Central memory CD4-positive, alpha-beta T cell (primary cell): Measurements from ENCODE around the gene MYEOV.
A peak's percentile ranks its signal among the peaks of the same experiment; 100 is the strongest.

Source experiments
- DNase-seq: peaks from one replicate; pipeline ENCODE4 v3.0.0; 2022

Gene MYEOV

DNA sequence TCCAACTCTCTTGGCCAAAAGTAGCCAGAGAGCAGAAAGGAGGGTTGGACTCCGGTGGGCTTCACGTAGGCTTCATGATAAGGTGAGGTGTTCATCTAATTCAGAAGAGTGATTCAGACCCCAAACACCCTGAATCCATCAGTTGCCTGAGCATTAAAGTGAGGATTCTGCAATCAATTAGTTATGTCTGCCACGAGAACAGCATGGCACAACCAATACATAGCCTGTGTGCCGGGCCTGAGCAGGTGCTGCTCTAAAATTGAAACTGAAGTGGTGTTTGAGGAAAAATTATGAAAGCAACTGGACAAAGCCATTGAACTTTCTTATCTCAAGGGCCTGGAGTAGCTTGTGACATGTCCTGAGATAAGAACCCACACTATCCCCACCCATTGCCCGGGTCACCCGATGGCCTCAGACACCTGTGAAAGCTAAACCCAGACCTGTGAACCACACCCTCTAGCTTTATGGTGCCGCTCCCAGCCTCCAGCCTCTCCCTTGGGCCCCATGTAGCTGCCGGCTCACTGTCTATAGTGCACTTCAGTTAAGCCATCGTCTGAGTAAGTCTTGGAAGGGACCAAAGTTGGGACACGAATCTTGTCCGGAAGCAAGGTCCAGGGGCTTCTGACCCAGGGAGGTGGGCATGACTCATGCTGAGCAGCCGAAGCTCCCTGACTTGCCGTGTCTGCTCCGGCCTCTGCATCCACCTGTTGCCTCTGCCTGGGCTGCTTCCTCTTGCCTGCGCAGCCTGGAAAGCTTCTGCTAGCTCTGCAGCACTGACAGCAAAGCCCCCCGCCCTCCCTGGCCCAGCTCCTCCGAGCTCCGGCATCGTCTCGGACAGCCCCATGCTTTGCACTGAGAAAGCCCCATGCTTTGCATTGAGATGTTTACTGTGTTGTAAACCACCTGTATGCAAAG is 5.7 kb upstream of the MYEOV start:
- no peak for DNase-seq

GRCh38 chr11:69288883-69289242 is 5.1 kb upstream of the MYEOV start:
- DNase-seq, result no peak

- DNase-seq, result no peak
These were observed 3.1 kb upstream of the MYEOV start for GRCh38 chr11:69290806-69291205.

DNA sequence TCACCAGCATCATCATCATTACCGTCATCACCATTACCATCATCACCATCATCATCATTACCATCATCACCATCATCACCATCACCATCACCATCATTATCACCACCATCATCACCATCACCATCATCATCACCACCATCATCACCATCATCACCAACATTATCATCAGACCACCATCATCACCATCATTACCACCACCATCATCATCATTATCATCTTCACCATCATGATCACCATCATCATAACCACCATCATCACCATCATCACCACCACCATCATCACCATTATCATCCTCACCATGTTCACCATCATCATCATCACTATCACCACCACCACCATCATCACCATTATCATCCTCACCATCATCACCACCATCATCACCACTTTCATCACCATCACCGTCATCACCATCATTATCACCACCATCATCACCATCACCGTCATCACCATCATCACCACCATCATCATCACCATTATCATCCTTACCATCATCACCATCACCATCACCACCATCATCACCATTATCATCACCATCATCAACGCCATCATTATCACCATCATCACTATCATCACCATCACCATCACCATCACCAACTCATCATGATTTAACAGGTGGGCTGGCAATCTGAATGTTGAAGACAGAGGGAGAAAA is 2.4 kb upstream of the MYEOV start:
- no peak for DNase-seq

DNA sequence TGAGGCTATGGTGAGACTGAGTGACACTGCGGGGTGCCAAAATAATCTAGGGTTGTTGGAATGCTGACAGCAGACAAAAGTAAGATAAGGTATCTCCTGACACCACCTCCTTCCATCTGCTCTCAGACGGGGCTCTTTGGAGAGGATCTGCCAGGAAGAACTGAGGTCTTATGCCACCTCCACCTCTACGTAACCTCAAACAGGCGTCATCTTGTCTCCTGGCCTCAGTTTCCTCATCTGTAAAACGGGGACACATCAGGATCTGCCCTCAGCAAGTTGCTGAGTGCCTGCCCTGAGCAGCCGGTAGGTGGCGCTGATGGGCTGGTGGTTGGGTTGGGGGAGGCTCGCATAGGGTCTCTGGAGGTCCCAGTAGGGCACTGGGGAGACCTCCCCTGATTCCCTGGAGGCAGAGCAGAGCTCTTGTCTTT is 1.7 kb upstream of the MYEOV start:
- DNase-seq, result peak; percentile 36

DNA sequence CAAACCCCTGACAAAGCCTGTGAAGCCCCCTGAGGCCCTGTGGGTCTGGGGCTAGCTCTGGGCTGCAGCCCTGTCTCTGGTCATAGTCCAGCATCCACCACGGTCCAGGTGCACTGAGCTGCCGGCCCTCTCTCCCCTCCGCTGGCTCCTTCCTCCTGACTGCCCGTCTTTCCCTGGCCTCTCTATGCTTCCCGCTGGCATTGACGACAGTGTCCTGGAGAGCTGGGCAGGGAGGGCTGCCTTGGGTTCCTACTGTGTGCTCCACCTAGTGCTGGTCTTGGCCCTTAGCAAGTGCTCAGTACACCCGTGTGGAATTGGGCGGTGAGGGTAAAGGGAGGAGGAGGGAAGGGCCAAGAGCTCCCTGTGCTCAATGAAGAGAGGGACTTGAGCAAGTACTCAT is 868 bp upstream of the MYEOV start:
- DNase-seq, result no peak

GRCh38 chr11:69294571-69295078 is 670 bp downstream of the MYEOV start:
- DNase-seq, result no peak

DNA sequence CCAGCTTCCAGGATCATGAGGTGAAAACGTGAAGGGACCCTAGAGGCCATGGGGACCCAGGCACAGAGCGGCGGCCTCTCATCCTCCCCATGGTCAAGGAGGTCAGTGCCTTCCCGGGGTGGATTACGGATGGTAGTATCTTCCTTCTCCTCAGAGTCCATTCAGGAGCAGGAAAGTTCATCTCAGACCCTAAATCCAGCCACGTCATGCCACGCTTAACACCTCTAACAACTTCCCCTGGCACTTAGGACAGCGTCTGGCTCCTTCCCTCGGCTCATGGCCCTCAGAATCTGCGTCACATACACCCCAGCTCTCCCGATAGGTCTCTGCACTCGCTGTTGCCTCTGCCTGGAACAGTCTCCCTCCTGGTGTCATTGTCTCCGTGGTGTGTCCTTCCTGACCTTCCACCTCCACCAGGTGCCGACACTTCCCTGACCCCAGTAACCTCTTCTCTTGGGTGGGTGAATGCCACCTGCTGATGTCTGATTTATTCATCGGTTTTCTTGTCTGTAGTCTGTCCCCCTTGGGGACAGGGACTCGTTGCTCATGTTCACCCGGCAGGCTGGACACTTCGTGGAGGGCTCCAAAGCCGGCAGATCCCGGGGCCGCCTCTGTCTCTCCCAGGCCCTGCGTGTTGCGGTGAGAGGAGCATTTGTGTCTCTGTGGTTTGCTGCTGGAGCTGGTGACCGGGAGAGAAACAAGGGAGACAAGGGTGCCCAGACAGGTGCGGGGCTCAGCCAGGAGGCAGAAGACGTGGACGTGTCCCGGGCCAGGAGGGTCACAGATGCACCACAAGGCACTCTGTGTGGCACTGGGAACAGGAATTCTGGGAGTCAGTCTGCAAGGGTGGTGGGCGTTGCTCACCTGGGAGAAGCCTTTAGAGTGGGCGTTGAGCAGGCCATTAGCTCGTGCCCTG is 1.4 kb downstream of the MYEOV start:
- DNase-seq, result no peak

- no peak for DNase-seq
These were observed 2.3 kb downstream of the MYEOV start for GRCh38 chr11:69295995-69296889.

DNA sequence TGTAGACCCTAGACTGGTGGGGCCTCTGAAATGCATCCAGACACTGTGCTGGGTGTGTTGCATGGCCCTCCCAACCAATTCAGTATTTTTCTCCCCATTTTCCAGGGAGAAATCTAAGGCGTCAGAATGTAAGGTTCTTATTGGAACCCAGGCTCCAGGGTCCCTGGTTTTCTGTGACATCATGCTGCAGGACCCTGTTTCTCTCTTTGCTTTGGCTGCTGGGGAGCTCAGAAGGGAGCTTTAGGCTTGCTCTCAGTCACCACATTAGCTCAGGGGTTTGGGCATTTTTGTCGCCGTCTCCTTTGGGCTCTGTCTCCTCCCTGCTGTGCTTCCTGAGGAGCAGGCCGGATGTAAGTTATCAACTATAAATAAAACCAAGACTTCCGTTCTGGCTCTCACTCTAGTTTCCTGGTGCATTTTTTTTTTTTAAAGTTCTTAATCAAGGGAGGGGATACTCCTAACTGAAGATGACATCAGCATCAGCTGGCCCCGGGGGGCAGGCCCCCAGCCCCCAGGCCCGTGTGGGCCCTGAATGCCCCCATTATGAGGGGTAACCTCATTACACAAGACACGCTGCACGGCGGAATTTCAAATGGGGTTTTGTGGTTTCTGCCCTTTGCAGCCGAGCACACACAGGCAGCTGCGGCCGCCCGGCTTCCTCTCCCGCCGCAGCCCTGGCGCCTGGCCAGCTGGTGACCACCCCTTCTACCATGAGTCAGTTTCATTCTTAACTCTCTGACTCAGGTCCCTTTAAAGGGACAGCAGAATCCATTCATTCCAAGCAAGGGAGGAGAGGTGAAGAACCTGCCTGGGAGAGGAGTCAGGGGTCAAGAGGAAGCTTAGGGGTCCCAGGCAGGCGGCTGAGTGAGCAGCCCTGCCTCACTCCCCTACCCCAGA is 3.2 kb downstream of the MYEOV start:
- DNase-seq, result peak; percentile 78

DNA sequence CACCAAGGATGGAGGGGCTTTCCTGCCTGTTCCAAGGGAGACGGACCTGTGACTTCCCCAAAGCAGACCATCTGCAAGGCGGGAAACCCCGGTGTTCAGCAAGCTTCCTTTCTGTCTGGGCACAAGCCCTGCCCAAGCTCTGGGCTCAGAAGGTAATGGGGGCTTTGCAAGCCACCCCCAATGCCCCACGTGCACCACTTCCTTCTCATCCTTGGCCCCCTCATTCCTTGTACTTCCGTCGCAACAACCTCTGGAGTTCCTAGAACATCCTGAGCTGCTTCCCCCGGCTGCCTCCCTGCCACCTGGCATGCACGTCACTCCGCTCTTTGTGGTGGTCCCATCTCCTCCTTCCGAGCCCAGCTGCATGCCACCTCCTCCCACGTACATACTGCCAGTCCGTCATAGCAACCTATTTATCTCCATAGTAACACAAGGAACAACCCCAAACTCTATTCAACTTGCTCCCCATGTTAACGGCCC is 3.9 kb downstream of the MYEOV start:
- DNase-seq, result peak; percentile 56

DNA sequence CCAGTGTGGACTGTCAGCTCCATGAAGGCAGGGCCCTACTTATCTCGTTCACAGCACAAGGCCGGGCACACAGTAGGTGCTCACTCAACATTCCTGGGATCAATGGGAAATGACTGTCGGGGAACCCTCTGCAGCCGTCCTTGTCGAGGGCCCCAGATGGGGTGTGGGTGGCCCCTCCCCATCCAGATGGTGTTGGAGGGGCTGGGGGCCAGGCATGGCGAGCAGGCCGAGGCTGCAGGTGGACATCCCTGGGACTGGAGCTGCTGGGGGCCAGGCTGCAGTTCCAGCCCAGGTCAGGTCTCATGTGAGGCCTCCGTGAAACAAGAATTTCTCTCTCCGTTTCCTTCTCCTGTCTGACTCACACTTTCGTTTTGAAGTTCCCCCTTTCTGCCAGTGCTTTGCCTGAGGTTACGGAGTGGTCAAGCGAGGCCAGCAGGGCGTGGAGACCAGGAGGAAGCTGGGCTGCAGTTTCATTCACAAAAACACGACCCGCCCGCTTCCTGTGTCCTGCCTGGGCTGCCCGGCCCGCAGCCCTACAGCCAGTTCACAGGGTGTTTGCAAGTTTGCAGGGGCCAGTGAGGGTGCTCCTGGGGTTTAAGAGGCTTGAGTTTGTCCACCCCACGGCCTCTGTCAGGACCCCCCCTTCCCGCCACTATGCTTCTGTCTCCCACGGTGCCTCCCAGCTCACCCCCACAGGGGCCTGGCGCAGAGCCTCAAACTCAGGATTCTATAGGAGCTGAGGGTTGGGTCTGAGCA is 4.5 kb downstream of the MYEOV start:
- DNase-seq, result peak; percentile 13

DNA sequence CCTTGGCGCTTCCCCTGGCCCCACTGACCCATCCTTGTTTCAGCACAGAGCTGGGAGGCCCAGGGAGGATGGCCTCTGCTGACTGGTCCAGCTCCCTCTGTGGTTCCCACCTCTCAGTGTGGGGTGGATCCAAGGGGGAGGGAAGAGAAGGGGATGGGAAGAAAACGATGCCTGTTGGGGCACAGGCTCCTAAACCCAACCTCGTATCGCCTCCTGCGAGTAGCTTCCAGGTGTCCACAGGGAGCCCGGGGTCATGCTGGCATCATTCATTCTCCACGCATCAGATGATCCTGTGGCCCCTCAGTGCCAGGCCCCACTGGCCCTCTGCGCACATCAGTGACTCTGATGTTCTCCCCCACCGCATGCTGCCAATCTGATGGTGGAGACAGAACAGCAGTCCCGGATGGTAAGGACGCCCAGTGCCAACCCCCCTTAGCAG is 5.1 kb downstream of the MYEOV start:
- DNase-seq, result no peak

GRCh38 chr11:69299572-69299971 is 5.6 kb downstream of the MYEOV start:
- no peak for DNase-seq

GRCh38 chr11:69300120-69301060 is 6.4 kb downstream of the MYEOV start:
- DNase-seq, result no peak

- no peak for DNase-seq
These were observed 7.1 kb downstream of the MYEOV start for GRCh38 chr11:69301081-69301454.

GRCh38 chr11:69301455-69302401 is 7.8 kb downstream of the MYEOV start:
- no peak for DNase-seq
